ENCODE results near the gene EN2.

DNA sequence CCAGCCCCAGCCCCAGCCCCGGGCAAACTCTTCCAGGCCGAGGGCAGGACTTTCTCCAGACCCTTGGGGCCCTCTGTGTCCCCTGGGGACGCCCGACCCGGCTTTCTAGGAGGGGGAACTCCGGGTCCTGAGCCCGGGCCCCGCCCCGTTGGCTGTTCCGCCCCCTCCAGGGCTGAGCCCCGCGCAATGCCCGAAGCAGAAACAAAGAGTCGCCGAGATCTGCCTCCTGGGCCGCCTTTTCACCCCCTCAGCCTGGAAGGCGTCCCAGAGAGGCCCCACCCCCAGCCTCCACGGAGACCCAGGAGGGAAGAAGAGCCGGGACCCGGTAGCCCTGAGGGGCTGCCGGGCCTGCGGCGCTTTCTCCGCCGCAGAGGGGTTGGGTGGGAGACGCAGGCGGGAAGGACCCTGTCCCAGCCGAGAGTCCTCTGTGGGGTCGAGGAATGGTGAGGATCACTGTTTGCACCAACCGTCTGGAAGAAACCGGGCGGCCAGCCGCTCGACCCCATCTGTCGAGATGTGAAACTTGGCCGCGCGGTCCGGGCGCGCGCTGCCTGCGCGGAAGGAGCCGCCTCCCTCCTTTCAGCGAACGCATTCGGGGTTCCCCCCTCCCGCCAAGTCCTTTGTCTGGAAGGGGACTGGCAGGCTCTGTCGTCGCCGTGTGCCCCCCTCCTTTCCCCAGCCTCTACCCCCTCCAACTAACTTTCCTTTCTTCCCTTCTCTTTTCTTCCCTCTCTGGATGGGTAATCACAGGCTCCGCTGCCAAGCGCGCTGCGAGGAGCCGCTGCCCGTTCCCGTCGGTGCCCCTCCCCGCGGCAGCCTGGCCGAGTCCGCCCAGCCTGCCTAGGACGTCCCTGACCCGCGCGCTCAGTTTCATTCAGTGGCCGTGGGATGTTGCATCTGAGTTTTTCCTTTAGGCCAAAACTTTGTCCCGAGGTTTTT is 10.2 kb downstream of the EN2 start:
- TF ChIP-seq CTCF (IDR thresholded peaks at IDR 0.05) = no peak
- TF ChIP-seq ZFX (IDR thresholded peaks at IDR 0.05; ENCODE audit: borderline replicate concordance) = no peak
